ENCODE measurements around the gene METAP1. TPM values are rescaled to one million over a fixed set of nuclear protein-coding genes. Genes with fewer than 3 reads are reported as not detected.
"Not testable (repeated sequence)": the region's sequence is repeated elsewhere in the genome, so short reads cannot be mapped to it uniquely, and the experiment has no call there.

METAP1 gene
- total RNA-seq, 1 donor from 2014 or later: 17.3 TPM

DNA sequence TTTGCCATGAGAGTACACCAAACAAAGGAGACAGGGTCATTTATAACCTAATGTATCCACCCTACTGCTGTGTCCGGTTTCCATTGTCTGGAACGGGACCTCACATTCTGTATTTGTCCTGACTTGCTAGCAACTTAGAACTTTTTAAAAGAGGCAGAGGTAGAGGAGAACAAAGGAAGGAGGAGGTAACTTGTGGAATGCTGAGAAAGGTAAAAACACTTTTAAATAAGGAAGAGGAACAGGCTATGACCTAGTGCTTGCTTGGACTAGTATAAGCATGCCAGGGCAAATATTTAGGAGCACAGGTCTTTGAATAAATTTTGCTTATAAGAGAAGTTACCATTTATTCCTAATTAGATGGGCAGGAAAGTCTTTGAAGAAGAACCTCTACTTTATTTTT lies 96.3 kb downstream of the METAP1 start:
- peak in 1 of 2 donors; percentile 18 for DNase-seq (ENCODE audit: low read depth in 2 of 2)

DNA sequence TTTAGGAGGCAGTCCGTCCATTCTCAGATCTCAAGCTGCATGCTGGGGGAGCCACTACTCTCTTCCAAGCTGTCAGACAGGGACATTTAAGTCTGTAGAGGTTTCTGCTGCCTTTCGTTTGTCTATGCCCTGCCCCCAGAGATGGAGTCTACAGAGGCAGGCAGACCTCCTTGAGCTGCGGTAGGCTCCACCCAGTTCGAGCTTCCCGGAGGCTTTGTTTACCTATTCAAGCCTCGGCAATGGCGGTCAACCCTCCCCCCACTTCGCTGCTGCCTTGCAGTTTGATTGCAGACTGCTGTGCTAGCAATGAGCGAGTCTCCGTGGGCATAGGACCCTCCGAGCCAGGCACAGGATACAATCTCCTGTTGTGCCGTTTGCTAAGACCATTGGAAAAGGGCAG lies 103.8 kb downstream of the METAP1 start:
- DNase-seq (ENCODE audit: low read depth in 2 of 2): no peak

DNA sequence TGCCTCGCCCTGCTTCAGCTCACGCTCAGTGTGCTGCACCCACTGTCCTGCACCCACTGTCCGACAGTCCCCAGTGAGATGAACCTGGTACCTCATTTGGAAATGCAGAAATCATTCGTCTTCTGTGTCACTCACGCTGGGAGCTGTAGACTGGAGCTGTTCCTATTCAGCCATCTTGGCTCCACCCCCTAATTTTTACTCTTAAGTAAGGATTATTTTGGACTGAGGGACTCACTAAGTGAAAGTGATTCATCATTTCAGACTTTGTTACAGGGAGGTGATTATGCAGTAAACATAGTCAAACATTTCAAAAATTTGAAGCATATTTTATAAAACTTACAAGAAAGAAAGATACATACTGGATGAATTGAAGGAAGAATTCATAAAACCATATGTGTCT lies 104.3 kb downstream of the METAP1 start:
- DNase-seq (ENCODE audit: low read depth in 2 of 2): not testable (repeated sequence)

GRCh38 chr4:99100876-99101275 lies 105.4 kb downstream of the METAP1 start:
- DNase-seq (ENCODE audit: low read depth in 2 of 2): no peak

DNA sequence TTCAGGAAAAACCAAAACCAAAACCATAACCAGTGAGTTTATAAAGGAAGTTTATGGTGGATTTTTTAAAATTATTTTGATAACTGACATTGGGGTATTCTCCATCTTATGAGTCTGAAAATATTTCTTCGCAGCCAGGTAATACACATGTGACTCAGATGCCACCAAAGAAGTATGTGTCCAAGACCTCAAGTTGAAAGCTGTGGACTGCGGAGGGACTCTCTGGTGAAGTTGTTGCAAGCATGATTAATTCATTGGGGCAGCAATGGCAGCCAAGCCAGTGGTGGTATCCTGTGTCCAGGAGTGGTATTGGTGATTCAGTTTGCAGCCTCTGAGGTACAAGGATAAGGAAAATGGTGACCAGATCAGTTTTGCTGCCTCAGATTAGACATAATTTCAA lies 107.1 kb downstream of the METAP1 start:
- DNase-seq (ENCODE audit: low read depth in 2 of 2): no peak

GRCh38 chr4:99103166-99103565 lies 107.6 kb downstream of the METAP1 start:
- peak in 1 of 2 donors; percentile 13 for DNase-seq (ENCODE audit: low read depth in 2 of 2)

- DNase-seq (ENCODE audit: low read depth in 2 of 2): no peak
These were observed 108.6 kb downstream of the METAP1 start for GRCh38 chr4:99104153-99104552.

DNA sequence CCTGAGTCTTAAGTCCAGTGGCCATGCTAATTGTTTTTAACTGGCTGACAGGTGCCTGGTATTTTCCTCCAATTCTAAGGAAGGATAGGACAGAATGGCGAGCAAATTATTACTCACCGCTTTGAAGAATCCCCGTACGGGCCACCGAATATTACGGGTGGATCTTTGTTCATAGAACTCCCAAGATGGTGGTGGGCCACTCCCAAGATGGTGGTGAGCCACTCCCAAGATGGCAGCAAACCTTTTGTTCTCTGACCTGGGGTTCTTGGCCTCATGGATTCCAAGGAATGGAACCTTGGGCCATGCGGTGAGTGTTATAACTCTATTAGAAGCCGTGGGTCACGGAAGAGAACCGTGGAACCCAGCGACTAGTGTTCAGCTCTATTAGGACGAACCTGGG lies 113.8 kb downstream of the METAP1 start:
- not testable (repeated sequence) for DNase-seq (ENCODE audit: low read depth in 2 of 2)

Other genes with a start within 250 kb of the METAP1 start
- 109 and 123 TPM in 2 replicates for gene EIF4E, start 66.6 kb upstream of the METAP1 start, total RNA-seq
- 36.7 and 50.3 TPM in 2 replicates for gene ADH5, start 93.1 kb downstream of the METAP1 start, total RNA-seq
- gene ADH4, start 148.6 kb downstream of the METAP1 start, total RNA-seq: not detected in 2 replicates
- not detected in 2 replicates for gene ADH6, start 223.5 kb downstream of the METAP1 start, total RNA-seq

All from lung microvascular endothelial cell (primary cell).